GM23338 (cell line): Measurements from ENCODE around the gene PLD5. TPM values are rescaled to one million over a fixed set of nuclear protein-coding genes. Genes with fewer than 3 reads are reported as not detected.

Source experiments
- ATAC-seq: fragments of 200-7000 bp; cut with Tn5 transposase; 3 replicates; pipeline ENCODE4 v1.9.1; 2020
- DNase-seq: peaks from one replicate; pipeline ENCODE4 v3.0.0-alpha.2; 2015; ENCODE audit warnings: low spot score
- H2AFZ ChIP-seq: fragments of 200-600 bp; sonication (generic); 2 replicates; pipeline ENCODE4 v1.8.0; 2016; ENCODE audit warnings: antibody characterized with exemption, mild to moderate bottlenecking, moderate library complexity
- H3F3A ChIP-seq: fragments of 200-600 bp; sonication (generic); replicated peaks from 2 replicates; pipeline ENCODE4 v1.8.0; 2017; ENCODE audit warnings: antibody characterized with exemption, mixed run types, low read depth
- H3K27ac ChIP-seq: fragments of 200-600 bp; sonication (generic); 2 replicates; pipeline ENCODE4 v1.6.1; 2016; ENCODE audit warnings: low read depth
- H3K27me3 ChIP-seq: fragments of 200-600 bp; sonication (generic); 2 replicates; pipeline ENCODE4 v1.8.0; 2016; ENCODE audit warnings: mild to moderate bottlenecking, mixed run types, moderate library complexity; ENCODE audit not compliant: insufficient read depth
- H3K36me3 ChIP-seq: fragments of 200-600 bp; sonication (generic); 2 replicates; pipeline ENCODE4 v1.8.0; 2016; ENCODE audit warnings: mild to moderate bottlenecking; ENCODE audit not compliant: insufficient read depth
- H3K4me1 ChIP-seq: fragments of 200-600 bp; sonication (generic); 2 replicates; pipeline ENCODE4 v1.8.0; 2016; ENCODE audit warnings: mild to moderate bottlenecking, moderate library complexity; ENCODE audit not compliant: insufficient read depth
- H3K4me2 ChIP-seq: fragments of 200-600 bp; sonication (generic); 2 replicates; pipeline ENCODE4 v1.7.1; 2017; ENCODE audit warnings: mixed run types
- H3K4me3 ChIP-seq: fragments of 200-600 bp; sonication (generic); 2 replicates; pipeline ENCODE4 v1.6.1; 2016; ENCODE audit warnings: mixed run types
- H3K79me2 ChIP-seq: fragments of 200-600 bp; sonication (generic); replicated peaks from 2 replicates; pipeline ENCODE4 v1.8.0; 2017; ENCODE audit warnings: mild to moderate bottlenecking; ENCODE audit not compliant: insufficient read depth
- H3K9me2 ChIP-seq: fragments of 200-600 bp; sonication (generic); 2 replicates; pipeline ENCODE4 v1.8.0; 2017; ENCODE audit not compliant: insufficient read depth
- H4K20me1 ChIP-seq: fragments of 200-600 bp; sonication (generic); replicated peaks from 2 replicates; pipeline ENCODE4 v1.8.0; 2017; ENCODE audit warnings: mild to moderate bottlenecking; ENCODE audit not compliant: insufficient read depth
- H3K27ac Mint-ChIP-seq: 2 replicates; pipeline ENCODE4 v1.8.0; 2020; ENCODE audit warnings: inconsistent platforms, mild to moderate bottlenecking, moderate library complexity, mixed read lengths
- H3K27me3 Mint-ChIP-seq: 3 replicates; pipeline ENCODE4 v1.8.0; 2022; ENCODE audit warnings: low read depth, mild to moderate bottlenecking, moderate library complexity, mixed read lengths, inconsistent platforms; ENCODE audit not compliant: insufficient read depth, poor library complexity
- H3K36me3 Mint-ChIP-seq: 3 replicates; pipeline ENCODE4 v1.8.0; 2021; ENCODE audit warnings: low read depth, mild to moderate bottlenecking, inconsistent platforms, moderate library complexity, mixed read lengths
- H3K4me1 Mint-ChIP-seq: 3 replicates; pipeline ENCODE4 v1.8.0; 2020; ENCODE audit warnings: mild to moderate bottlenecking, inconsistent platforms, mixed read lengths
- H3K4me3 Mint-ChIP-seq: 3 replicates; pipeline ENCODE4 v1.8.0; 2021; ENCODE audit warnings: moderate library complexity, mild to moderate bottlenecking, inconsistent platforms, mixed read lengths
- H3K9me3 Mint-ChIP-seq: 3 replicates; pipeline ENCODE4 v1.8.0; 2020; ENCODE audit warnings: moderate library complexity, mild to moderate bottlenecking, inconsistent platforms, mixed read lengths
- CREB1 ChIP-seq: fragments of 250-450 bp; sonication (Bioruptor Pico); IDR thresholded peaks from 2 replicates; pipeline ENCODE4 v1.5.0; 2020; ENCODE audit warnings: low read depth, mild to moderate bottlenecking, moderate library complexity
- CTCF ChIP-seq, 2 experiments: fragments of 200-600 bp in 1 of 2; sonication (generic) in 1 of 2; conservative IDR thresholded peaks; 2 replicates each; pipeline versions ENCODE4 v1.5.1 to v1.6.1; 2016 to 2017; ENCODE audit warnings: antibody characterized with exemption in 2 of 2, low read depth in 2 of 2, mild to moderate bottlenecking in 2 of 2, moderate library complexity in 1 of 2
- ETS1 ChIP-seq: IDR thresholded peaks from 2 replicates; pipeline ENCODE4 v1.6.1; 2016; ENCODE audit warnings: antibody characterized with exemption
- EZH2 ChIP-seq: fragments of 200-600 bp; sonication (generic); IDR thresholded peaks from one replicate; pipeline ENCODE4 v1.8.0; 2017; ENCODE audit warnings: antibody characterized with exemption, mild to moderate bottlenecking, low read depth; ENCODE audit not compliant: unreplicated experiment
- EZH2phosphoT487 ChIP-seq: fragments of 200-600 bp; sonication (generic); IDR thresholded peaks from one replicate; pipeline ENCODE4 v1.8.1; 2018; ENCODE audit warnings: antibody characterized with exemption; ENCODE audit not compliant: unreplicated experiment
- JUNB ChIP-seq: IDR thresholded peaks from one replicate; pipeline ENCODE4 v1.6.1; 2016; ENCODE audit warnings: antibody characterized with exemption; ENCODE audit not compliant: unreplicated experiment
- NANOG ChIP-seq: IDR thresholded peaks from 2 replicates; pipeline ENCODE4 v1.6.1; 2016; ENCODE audit warnings: antibody characterized with exemption, borderline replicate concordance
- STAT1 ChIP-seq: IDR thresholded peaks from one replicate; pipeline ENCODE4 v1.6.1; 2016; ENCODE audit warnings: antibody characterized with exemption; ENCODE audit not compliant: unreplicated experiment
- ZNF114 ChIP-seq: fragments of 250-450 bp; sonication (Bioruptor Pico); IDR thresholded peaks from 2 replicates; pipeline ENCODE4 v1.5.0; 2020; ENCODE audit warnings: mild to moderate bottlenecking, moderate library complexity
- polyA plus RNA-seq: library from polyadenylated mRNA; unstranded; fragments of >200 nt; fragmentation: Nextera tagmentation; extraction: Ambion mirVana; gene quantifications from 2 replicates; pipeline ENCODE4 v1.2.1, GENCODE V29; 2016
- total RNA-seq: library from RNA; depleted of rRNA; stranded (reverse); fragments of >200 nt; shearing (Covaris generic); gene quantifications from 2 replicates; pipeline ENCODE4 v1.2.3, GENCODE V29; 2014
- TF ChIP-seq, protein P1 (sequence below): IDR thresholded peaks from one replicate; pipeline ENCODE4 v1.6.1; 2018; ENCODE audit warnings: antibody characterized with exemption; ENCODE audit not compliant: unreplicated experiment

The PLD5 gene
- total and polyA plus RNA-seq, 2 experiments from 2014 or later = 5.5 to 5.8 TPM

DNA sequence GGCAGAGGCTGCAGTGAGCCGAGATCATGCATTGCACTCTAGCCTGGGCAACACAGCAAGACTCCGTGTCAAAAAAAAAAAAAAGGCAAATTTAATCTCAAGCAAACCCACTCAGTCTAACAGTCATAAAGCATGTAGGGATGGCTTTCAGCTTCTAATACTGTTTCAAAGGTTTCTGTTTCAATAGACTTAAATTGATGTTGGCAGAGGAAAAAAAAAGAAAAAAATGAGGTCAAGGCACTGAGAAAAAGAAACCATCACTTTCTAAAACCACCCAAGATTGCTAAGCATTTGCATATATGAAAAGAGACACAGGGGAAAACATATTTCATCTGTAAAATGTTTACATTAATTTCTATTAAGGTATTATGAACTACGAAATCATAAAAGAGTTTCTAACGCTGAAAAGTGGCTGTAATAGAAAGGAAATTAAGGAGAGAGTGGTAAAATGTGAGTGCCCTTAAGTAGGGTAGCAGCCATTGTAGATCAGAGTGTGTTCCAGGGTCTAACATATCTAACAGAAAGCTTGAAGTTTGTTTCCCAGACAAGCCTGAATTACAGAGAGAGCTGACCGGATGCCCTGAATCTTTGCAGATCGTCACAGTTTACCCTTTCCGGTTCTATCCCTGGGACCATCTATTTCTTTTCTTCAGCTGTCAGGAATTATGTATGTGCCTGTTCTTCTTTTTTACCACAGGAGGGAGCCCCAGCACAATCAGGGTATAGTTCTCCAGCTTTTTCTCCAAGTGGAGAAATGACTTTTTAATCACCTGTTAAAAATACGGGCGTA is 70.0 kb downstream of the PLD5 start:
- H3F3A ChIP-seq = no peaks in the 10 kb centered on the region
- H3K4me3 ChIP-seq = no peak overlapping the region
- H3K79me2 ChIP-seq = no peaks in the 10 kb centered on the region
- TF ChIP-seq, protein P1, sequence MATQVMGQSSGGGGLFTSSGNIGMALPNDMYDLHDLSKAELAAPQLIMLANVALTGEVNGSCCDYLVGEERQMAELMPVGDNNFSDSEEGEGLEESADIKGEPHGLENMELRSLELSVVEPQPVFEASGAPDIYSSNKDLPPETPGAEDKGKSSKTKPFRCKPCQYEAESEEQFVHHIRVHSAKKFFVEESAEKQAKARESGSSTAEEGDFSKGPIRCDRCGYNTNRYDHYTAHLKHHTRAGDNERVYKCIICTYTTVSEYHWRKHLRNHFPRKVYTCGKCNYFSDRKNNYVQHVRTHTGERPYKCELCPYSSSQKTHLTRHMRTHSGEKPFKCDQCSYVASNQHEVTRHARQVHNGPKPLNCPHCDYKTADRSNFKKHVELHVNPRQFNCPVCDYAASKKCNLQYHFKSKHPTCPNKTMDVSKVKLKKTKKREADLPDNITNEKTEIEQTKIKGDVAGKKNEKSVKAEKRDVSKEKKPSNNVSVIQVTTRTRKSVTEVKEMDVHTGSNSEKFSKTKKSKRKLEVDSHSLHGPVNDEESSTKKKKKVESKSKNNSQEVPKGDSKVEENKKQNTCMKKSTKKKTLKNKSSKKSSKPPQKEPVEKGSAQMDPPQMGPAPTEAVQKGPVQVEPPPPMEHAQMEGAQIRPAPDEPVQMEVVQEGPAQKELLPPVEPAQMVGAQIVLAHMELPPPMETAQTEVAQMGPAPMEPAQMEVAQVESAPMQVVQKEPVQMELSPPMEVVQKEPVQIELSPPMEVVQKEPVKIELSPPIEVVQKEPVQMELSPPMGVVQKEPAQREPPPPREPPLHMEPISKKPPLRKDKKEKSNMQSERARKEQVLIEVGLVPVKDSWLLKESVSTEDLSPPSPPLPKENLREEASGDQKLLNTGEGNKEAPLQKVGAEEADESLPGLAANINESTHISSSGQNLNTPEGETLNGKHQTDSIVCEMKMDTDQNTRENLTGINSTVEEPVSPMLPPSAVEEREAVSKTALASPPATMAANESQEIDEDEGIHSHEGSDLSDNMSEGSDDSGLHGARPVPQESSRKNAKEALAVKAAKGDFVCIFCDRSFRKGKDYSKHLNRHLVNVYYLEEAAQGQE = no peak
- peak; percentile 73 to 84 for TF ChIP-seq CTCF (conservative IDR thresholded peaks at IDR 0.05; ENCODE audit: low read depth in 2 of 2)
- DNase-seq = peak; percentile 80
- ATAC-seq = peak; percentile 78
- Mint-ChIP-seq H3K4me3 (no peak overlapping the region), H3K4me1 (peaks cover 35% of the 10 kb centered on the region), H3K27me3 (peaks cover 3% of the 10 kb centered on the region), H3K36me3 (no peaks in the 10 kb centered on the region; the same call in 2 of the 3 replicates), H3K27ac (no peak overlapping the region), H3K9me3 (no peaks in the 10 kb centered on the region)
- peak overlapping the region; percentile 10; the same call in 1 of the 2 replicates for H3K4me2 ChIP-seq
- no peaks in the 10 kb centered on the region for H3K36me3 ChIP-seq
- H3K9me2 ChIP-seq = no peaks in the 10 kb centered on the region
- H2AFZ ChIP-seq = no peak overlapping the region
- H3K27ac ChIP-seq = peak overlapping the region; percentile 50; the same call in 1 of the 2 replicates
- H3K4me1 ChIP-seq = peaks cover 52% of the 10 kb centered on the region
- H4K20me1 ChIP-seq = no peaks in the 10 kb centered on the region
- H3K27me3 ChIP-seq = no peaks in the 10 kb centered on the region

GRCh38 chr1:242452573-242452972 is 71.9 kb downstream of the PLD5 start:
- DNase-seq = no peak
- H2AFZ ChIP-seq = no peak overlapping the region
- no peak overlapping the region; the same call in 1 of the 2 replicates for H3K27ac ChIP-seq
- H3K4me1 ChIP-seq = peaks cover 64% of the 10 kb centered on the region
- H3F3A ChIP-seq = no peaks in the 10 kb centered on the region
- Mint-ChIP-seq H3K27ac (no peak overlapping the region; the same call in 1 of the 2 replicates), H3K27me3 (peaks cover 7% of the 10 kb centered on the region), H3K4me3 (no peak overlapping the region), H3K36me3 (no peaks in the 10 kb centered on the region; the same call in 2 of the 3 replicates), H3K9me3 (no peaks in the 10 kb centered on the region), H3K4me1 (peaks cover 51% of the 10 kb centered on the region)
- no peak for ATAC-seq
- H3K9me2 ChIP-seq = no peaks in the 10 kb centered on the region
- no peaks in the 10 kb centered on the region for H3K79me2 ChIP-seq
- H4K20me1 ChIP-seq = no peaks in the 10 kb centered on the region
- no peaks in the 10 kb centered on the region for H3K36me3 ChIP-seq
- H3K4me3 ChIP-seq = no peak overlapping the region
- H3K4me2 ChIP-seq = no peak overlapping the region
- no peaks in the 10 kb centered on the region for H3K27me3 ChIP-seq
- TF ChIP-seq, protein P1 = no peak
- TF ChIP-seq CREB1 (CRISPR knock-in tag) (no peak), NANOG (no peak), ZNF114 (no peak), EZH2phosphoT487 (no peak), JUNB (no peak), EZH2 (no peak), STAT1 (no peak), ETS1 (no peak), CTCF (conservative IDR thresholded peaks at IDR 0.05; ENCODE audit: low read depth in 2 of 2) (no peak)
